Left ventricle myocardium inferior (tissue), 1 donor: Measurements from ENCODE around the gene MYO3A. TPM values are rescaled to one million over a fixed set of nuclear protein-coding genes. Genes with fewer than 3 reads are reported as not detected.

Experiments
- DNase-seq: peaks from one replicate; pipeline ENCODE4 v3.0.0-alpha.2; 2020
- H3K27ac ChIP-seq: fragments of 200-600 bp; replicated peaks from 2 replicates; pipeline ENCODE4 v1.8.0; 2021
- H3K27me3 ChIP-seq: fragments of 200-600 bp; 2 replicates; pipeline ENCODE4 v1.8.0; 2021; ENCODE audit warnings: low read depth
- H3K36me3 ChIP-seq: fragments of 200-600 bp; 2 replicates; pipeline ENCODE4 v1.8.0; 2021
- H3K4me1 ChIP-seq: fragments of 200-600 bp; 2 replicates; pipeline ENCODE4 v1.8.0; 2021
- H3K4me3 ChIP-seq: fragments of 200-600 bp; 2 replicates; pipeline ENCODE4 v1.8.0; 2021; ENCODE audit warnings: mild to moderate bottlenecking, moderate library complexity
- H3K9me3 ChIP-seq: fragments of 200-600 bp; replicated peaks from 2 replicates; pipeline ENCODE4 v1.8.0; 2021
- intact Hi-C: fragments of 100-400 bp; cut with micrococcal nuclease; formaldehyde crosslinking; loops from one replicate; pipeline ENCODE4 v1.11.0; 2022
- total RNA-seq: library from RNA; stranded (reverse); fragmentation: NEBNext Ultra II Directional; extraction: Animal tissue kit (Norgen Biotek cat#: 25700); gene quantifications from one replicate; pipeline ENCODE4 v1.2.1, GENCODE V29; 2021
- TF ChIP-seq, protein P1 (sequence below): fragments of 200-600 bp; IDR thresholded peaks from 2 replicates; pipeline ENCODE4 v1.8.0; 2021; ENCODE audit warnings: antibody characterized with exemption, mild to moderate bottlenecking, borderline replicate concordance
- donor health status: DM: no; HTN: yes; CAD: no; lungs with severe emphysema.

The MYO3A gene
- total RNA-seq, 1 donor from 2014 or later: not detected

- no peak for DNase-seq
- H3K4me1 ChIP-seq: no peaks in the 10 kb centered on the region
- peaks cover 20% of the 10 kb centered on the region for H3K27me3 ChIP-seq
- intact Hi-C loops: no loop called here
- H3K36me3 ChIP-seq: no peaks in the 10 kb centered on the region
- H3K27ac ChIP-seq: no peak overlapping the region
- TF ChIP-seq, protein P1, sequence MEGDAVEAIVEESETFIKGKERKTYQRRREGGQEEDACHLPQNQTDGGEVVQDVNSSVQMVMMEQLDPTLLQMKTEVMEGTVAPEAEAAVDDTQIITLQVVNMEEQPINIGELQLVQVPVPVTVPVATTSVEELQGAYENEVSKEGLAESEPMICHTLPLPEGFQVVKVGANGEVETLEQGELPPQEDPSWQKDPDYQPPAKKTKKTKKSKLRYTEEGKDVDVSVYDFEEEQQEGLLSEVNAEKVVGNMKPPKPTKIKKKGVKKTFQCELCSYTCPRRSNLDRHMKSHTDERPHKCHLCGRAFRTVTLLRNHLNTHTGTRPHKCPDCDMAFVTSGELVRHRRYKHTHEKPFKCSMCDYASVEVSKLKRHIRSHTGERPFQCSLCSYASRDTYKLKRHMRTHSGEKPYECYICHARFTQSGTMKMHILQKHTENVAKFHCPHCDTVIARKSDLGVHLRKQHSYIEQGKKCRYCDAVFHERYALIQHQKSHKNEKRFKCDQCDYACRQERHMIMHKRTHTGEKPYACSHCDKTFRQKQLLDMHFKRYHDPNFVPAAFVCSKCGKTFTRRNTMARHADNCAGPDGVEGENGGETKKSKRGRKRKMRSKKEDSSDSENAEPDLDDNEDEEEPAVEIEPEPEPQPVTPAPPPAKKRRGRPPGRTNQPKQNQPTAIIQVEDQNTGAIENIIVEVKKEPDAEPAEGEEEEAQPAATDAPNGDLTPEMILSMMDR: no peak
- no peaks in the 10 kb centered on the region for H3K9me3 ChIP-seq
- H3K4me3 ChIP-seq: no peak overlapping the region
Observed at GRCh38 chr10:26249681-26250080, 315.7 kb downstream of the MYO3A start.

DNA sequence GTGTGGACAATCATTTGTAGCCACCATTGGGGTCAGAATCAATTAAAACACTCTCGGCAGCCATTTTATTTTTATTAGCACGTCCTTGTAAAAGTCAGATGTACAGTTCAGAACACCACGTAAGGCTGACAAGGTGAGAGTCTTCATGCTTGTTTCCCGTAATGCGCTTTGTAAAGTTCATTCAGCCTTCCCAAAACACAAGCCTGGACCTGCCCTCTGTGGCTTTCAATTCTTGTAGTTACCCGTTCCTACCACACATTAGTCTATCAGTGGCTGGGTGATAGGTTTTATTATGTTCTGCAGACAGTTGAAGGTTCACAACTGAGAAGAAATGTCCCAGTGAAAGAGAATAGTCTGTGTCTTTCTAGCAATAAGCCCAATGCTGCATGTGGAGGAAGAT lies 317.9 kb downstream of the MYO3A start:
- Histone ChIP-seq H3K27me3 (peaks cover 20% of the 10 kb centered on the region), H3K27ac (no peak overlapping the region), H3K4me1 (no peaks in the 10 kb centered on the region), H3K4me3 (no peak overlapping the region), H3K36me3 (no peaks in the 10 kb centered on the region), H3K9me3 (no peaks in the 10 kb centered on the region)
- no peak for DNase-seq
- intact Hi-C loops: no loop called here
- TF ChIP-seq, protein P1: no peak

DNA sequence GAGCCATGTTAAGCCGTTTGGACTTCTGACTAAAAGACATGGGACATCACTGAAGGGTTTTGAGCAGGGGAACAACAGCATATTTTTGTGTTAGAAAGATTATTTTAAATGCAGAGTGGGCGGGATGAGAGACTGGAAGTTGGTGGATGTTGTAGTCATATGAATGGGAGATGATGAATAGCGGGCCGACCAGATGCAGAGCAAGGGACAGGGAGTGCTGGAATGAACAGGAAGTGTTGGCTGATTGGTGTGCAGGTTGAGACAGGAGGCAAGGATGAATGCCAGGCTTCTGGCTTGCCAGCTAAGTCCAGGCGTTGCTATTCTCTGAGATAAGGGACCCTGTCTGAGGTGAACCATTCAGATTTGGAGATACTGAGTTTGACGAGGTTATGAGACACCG lies 320.6 kb downstream of the MYO3A start:
- Histone ChIP-seq H3K4me1 (no peaks in the 10 kb centered on the region), H3K27me3 (peaks cover 28% of the 10 kb centered on the region), H3K36me3 (no peaks in the 10 kb centered on the region), H3K9me3 (no peaks in the 10 kb centered on the region), H3K4me3 (no peak overlapping the region), H3K27ac (no peak overlapping the region)
- DNase-seq: no peak
- TF ChIP-seq, protein P1: no peak
- intact Hi-C loops: no loop called here

DNA sequence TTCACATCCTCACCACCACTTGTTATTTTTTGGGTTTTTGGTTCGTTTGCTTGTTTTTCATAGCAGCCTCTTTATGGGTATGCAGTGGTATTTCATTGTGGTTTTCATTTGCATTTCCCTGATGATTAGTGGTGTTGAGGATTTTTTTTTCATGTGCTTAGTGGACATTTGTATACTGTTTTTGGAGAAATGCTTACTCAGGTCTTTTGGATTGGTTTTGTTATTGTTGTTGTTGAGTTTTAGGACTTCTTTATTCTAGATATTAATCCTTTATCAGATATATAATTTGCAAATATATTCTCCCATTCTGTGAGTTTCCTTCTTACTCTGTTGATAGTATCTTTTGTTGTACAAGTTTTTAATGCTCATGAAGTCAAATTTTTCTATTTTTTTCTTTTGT lies 325.3 kb downstream of the MYO3A start:
- Histone ChIP-seq H3K27ac (no peak overlapping the region), H3K4me3 (no peak overlapping the region), H3K27me3 (peaks cover 23% of the 10 kb centered on the region), H3K4me1 (no peaks in the 10 kb centered on the region), H3K9me3 (no peaks in the 10 kb centered on the region), H3K36me3 (no peaks in the 10 kb centered on the region)
- TF ChIP-seq, protein P1: no peak
- no peak for DNase-seq
- intact Hi-C loops: no loop called here
